Trophoblast cell (in vitro differentiated cells and primary cell): ENCODE measurements around the gene GRAPL.
A peak's percentile ranks its signal among the peaks of the same experiment; 100 is the strongest.
"Not testable (repeated sequence)": the region's sequence is repeated elsewhere in the genome, so short reads cannot be mapped to it uniquely, and the experiment has no call there.

Source experiments
- DNase-seq, 2 donors: peaks; one replicate each; pipeline ENCODE4 v3.0.0-alpha.2; 2016
- H2AFZ ChIP-seq: 2 replicates; pipeline ENCODE4 v1.6.1; 2013; ENCODE audit warnings: low read length, moderate library complexity, mild to moderate bottlenecking; ENCODE audit not compliant: insufficient read depth, poor library complexity
- H2AK5ac ChIP-seq: 2 replicates; pipeline ENCODE4 v1.6.1; 2013; ENCODE audit warnings: mild to moderate bottlenecking, low read length
- H2BK120ac ChIP-seq: 2 replicates; pipeline ENCODE4 v1.6.1; 2013; ENCODE audit warnings: low read length, mild to moderate bottlenecking, moderate library complexity; ENCODE audit not compliant: insufficient read depth, poor library complexity
- H2BK12ac ChIP-seq: 2 replicates; pipeline ENCODE4 v1.6.1; 2013; ENCODE audit warnings: mild to moderate bottlenecking, low read length, moderate library complexity
- H2BK5ac ChIP-seq: 2 replicates; pipeline ENCODE4 v1.6.1; 2013; ENCODE audit warnings: low read length, low read depth, moderate library complexity, mild to moderate bottlenecking; ENCODE audit not compliant: poor library complexity
- H3K14ac ChIP-seq: 2 replicates; pipeline ENCODE4 v1.6.1; 2013; ENCODE audit warnings: mild to moderate bottlenecking, low read length
- H3K18ac ChIP-seq: 2 replicates; pipeline ENCODE4 v1.6.1; 2013; ENCODE audit warnings: mild to moderate bottlenecking, low read length
- H3K23ac ChIP-seq: 2 replicates; pipeline ENCODE4 v1.6.1; 2013; ENCODE audit warnings: low read length
- H3K27ac ChIP-seq: 2 replicates; pipeline ENCODE4 v1.5.1; 2013; ENCODE audit warnings: low read depth, mild to moderate bottlenecking, inconsistent platforms, low read length, moderate library complexity
- H3K27me3 ChIP-seq: 2 replicates; pipeline ENCODE4 v1.6.1; 2013; ENCODE audit warnings: inconsistent platforms, mild to moderate bottlenecking, low read length, moderate library complexity; ENCODE audit not compliant: insufficient read depth
- H3K36me3 ChIP-seq, 2 experiments: 1 replicate in 1 of 2; 2 replicates in 1 of 2; pipeline ENCODE4 v1.6.1; 2013; ENCODE audit warnings: low read length in 2 of 2, mild to moderate bottlenecking in 2 of 2, moderate library complexity in 1 of 2; ENCODE audit not compliant: insufficient read depth in 2 of 2, control insufficient read depth in 1 of 2
- H3K4ac ChIP-seq: 2 replicates; pipeline ENCODE4 v1.6.1; 2013; ENCODE audit warnings: low read depth, mild to moderate bottlenecking, low read length, moderate library complexity
- H3K4me1 ChIP-seq, 2 experiments: 1 replicate in 1 of 2; 2 replicates in 1 of 2; pipeline ENCODE4 v1.6.1; 2013; ENCODE audit warnings: low read length in 2 of 2, mild to moderate bottlenecking in 2 of 2, moderate library complexity in 1 of 2; ENCODE audit not compliant: insufficient read depth in 2 of 2, control insufficient read depth in 1 of 2
- H3K4me2 ChIP-seq: 2 replicates; pipeline ENCODE4 v1.6.1; 2013; ENCODE audit warnings: inconsistent platforms, mild to moderate bottlenecking, low read length, moderate library complexity
- H3K4me3 ChIP-seq: 2 replicates; pipeline ENCODE4 v1.5.1; 2013; ENCODE audit warnings: mild to moderate bottlenecking, low read depth, low read length, inconsistent platforms
- H3K79me1 ChIP-seq: one replicate; pipeline ENCODE4 v1.6.1; 2013; ENCODE audit warnings: low read length
- H3K79me2 ChIP-seq: 2 replicates; pipeline ENCODE4 v1.6.1; 2013; ENCODE audit warnings: low read length, mild to moderate bottlenecking; ENCODE audit not compliant: control insufficient read depth, insufficient read depth, poor library complexity
- H3K9ac ChIP-seq: 2 replicates; pipeline ENCODE4 v1.6.1; 2013; ENCODE audit warnings: mild to moderate bottlenecking, low read length
- H3K9me3 ChIP-seq: 2 replicates; pipeline ENCODE4 v1.6.1; 2013; ENCODE audit warnings: low read depth, mild to moderate bottlenecking, control low read depth, inconsistent platforms, low read length; ENCODE audit not compliant: insufficient read depth
- H4K12ac ChIP-seq: 2 replicates; pipeline ENCODE4 v1.6.1; 2013; ENCODE audit warnings: low read depth, mild to moderate bottlenecking, low read length, moderate library complexity
- H4K8ac ChIP-seq: 2 replicates; pipeline ENCODE4 v1.6.1; 2013; ENCODE audit warnings: low read depth, mild to moderate bottlenecking, low read length, moderate library complexity
- H4K91ac ChIP-seq: one replicate; pipeline ENCODE4 v1.6.1; 2013; ENCODE audit warnings: low read depth, mild to moderate bottlenecking, low read length, moderate library complexity
- WGBS: extraction: QIAGEN DNeasy Blood & Tissue Kit; methylation state at CpG from one replicate; pipeline ENCODE4 v1.1.7; 2013; ENCODE audit warnings: missing lambda C conversion rate; ENCODE audit not compliant: insufficient read length, insufficient coverage; ENCODE audit errors: extremely low coverage; 5-methylcytosine and 5-hydroxymethylcytosine counted together

GRAPL gene

DNA sequence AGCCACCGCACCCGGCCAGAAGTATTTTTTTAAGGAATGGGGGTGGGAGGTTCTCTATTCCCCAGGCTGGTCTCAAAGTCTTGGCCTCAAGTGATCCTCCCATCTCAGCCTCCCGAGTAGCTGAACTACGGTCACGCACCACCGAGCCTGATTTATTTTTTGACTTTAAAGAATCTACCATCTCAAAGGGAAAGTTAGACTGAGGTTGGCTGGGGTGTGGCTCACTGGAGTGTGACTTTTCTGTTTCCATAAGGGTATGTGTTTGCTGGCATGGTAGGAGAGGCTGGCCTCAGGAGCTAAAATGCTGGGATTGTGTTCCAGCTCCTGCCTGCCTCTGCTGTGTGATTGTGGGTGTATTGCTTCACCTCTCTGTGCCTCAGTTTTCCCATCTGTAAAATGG lies 10.6 kb downstream of the GRAPL start:
- WGBS = no CpG with 5 or more reads among the region's 6 CpGs
- not testable (repeated sequence) for H2BK120ac ChIP-seq, H3K36me3 ChIP-seq, H4K12ac ChIP-seq, H2AFZ ChIP-seq, H3K27ac ChIP-seq, H3K27me3 ChIP-seq, DNase-seq, H3K79me2 ChIP-seq, H4K91ac ChIP-seq, H3K4me3 ChIP-seq, H2BK12ac ChIP-seq, H3K14ac ChIP-seq, H3K79me1 ChIP-seq, H3K4ac ChIP-seq, H3K9me3 ChIP-seq, H3K4me1 ChIP-seq, H3K4me2 ChIP-seq, H3K18ac ChIP-seq, H2AK5ac ChIP-seq, H3K9ac ChIP-seq, H4K8ac ChIP-seq, H2BK5ac ChIP-seq, H3K23ac ChIP-seq

DNA sequence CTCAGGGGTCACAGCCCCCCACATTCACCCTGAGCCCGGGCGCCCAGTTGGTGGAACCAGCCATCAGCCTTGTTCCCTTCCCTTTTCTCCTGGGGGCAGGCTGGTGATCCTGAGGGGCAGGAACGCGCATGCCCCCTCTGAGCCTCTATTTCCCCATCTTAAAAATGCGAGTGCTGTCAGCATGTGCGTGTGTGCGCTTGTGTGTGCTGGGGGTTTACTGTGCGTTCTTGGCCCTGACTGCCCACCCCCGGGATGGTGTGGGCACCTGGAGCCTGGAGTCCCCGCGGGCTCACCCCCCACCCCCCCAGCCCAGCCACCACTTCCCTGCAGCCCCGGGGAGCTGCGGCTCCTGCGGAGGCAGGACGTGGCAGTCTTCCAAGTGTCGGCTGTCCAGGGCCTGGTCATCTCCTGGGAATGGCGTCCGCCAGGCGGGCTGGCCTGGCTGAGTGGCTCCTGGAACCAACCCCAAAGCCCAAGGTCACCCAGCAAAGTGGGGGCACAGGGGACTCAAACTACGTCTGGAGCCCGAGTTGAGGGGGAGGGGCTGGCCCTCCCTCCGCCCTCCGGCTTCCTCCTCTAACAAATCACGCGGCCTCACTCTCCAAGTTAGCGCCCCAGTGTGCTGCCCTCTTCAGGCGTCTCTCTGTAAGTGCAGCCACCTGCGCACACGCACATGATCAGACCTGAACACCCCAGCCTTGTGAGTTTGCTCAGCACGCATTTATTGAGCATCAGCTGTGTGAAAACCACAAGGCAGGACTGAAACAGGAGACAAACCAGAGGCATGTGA lies 14.2 kb downstream of the GRAPL start:
- H2AFZ ChIP-seq, H3K9ac ChIP-seq, H3K4me2 ChIP-seq, H2BK12ac ChIP-seq, H3K4me3 ChIP-seq, H3K4me1 ChIP-seq, H3K79me2 ChIP-seq, H2BK120ac ChIP-seq, DNase-seq, H3K27me3 ChIP-seq, H4K12ac ChIP-seq, H2BK5ac ChIP-seq, H3K14ac ChIP-seq, H3K23ac ChIP-seq, H2AK5ac ChIP-seq, H3K4ac ChIP-seq, H3K79me1 ChIP-seq, H3K18ac ChIP-seq, H3K36me3 ChIP-seq, H3K27ac ChIP-seq, H3K9me3 ChIP-seq: not testable (repeated sequence)
- H4K8ac ChIP-seq = peak overlapping the region; percentile 70
- H4K91ac ChIP-seq = peak overlapping the region; percentile 73
- no CpG with 5 or more reads among the region's 30 CpGs for WGBS

DNA sequence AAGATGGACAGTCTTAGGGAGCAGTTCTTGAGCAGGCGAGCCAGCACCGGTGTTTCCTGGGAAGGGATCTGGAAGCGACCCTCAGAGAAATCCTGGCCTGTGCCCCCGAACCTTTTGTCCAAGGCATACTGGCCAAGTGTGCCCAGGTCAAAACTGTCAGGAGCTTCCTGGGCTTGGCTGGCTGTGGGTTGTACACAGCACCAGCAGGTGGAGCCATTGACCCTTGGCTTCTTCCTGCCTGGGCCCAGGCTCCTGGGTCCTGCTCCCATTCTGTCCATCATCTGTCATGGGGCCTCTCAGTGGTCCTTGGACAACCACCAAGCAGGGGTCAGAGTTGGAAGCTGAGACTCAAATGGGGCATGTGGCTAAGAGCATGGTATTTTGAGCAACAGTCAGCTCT lies 15.0 kb downstream of the GRAPL start:
- not testable (repeated sequence) for H3K4me2 ChIP-seq, H2BK12ac ChIP-seq, H2AFZ ChIP-seq, H3K79me1 ChIP-seq, H4K91ac ChIP-seq, H3K23ac ChIP-seq, H4K12ac ChIP-seq, H3K4me1 ChIP-seq, H3K79me2 ChIP-seq, H2BK5ac ChIP-seq, H3K4ac ChIP-seq, H2AK5ac ChIP-seq, H3K36me3 ChIP-seq, H3K27ac ChIP-seq, DNase-seq, H4K8ac ChIP-seq, H3K9ac ChIP-seq, H3K18ac ChIP-seq, H3K4me3 ChIP-seq, H3K14ac ChIP-seq, H2BK120ac ChIP-seq, H3K9me3 ChIP-seq, H3K27me3 ChIP-seq
- no CpG with 5 or more reads among the region's 4 CpGs for WGBS

DNA sequence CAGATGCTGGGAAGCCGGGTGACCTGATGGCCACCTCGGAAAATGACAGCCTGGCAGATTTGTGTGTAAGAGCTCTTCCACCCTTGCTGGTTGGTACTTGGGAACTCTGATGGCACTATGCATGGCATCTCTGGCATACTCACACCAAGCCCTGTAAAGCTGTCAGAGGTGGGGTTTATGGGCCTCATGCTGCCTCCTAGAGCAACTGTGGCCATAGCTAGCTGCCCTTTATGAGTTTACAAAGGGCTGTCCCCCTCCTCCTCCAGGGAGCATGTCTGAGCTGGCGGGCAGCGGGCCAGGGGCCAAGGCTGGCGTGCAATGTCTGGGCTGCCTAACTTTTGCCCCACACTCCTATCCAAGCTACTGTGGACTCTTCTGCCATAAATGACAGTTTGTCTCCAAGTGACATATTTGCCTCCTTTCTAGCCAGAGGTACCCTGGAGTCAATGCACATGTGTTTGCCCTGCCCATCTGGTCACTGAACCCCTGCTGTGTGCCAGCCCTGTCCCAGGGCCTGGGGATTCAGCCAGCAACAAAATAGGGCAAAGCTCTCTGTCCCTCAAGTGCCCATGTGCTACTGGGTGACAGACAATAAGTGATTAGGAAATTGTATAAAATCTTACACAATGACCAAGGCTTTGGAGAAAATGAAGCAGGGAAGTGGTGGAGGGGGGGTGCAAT lies 15.8 kb downstream of the GRAPL start:
- not testable (repeated sequence) for H3K4me3 ChIP-seq, H3K23ac ChIP-seq, H3K9ac ChIP-seq, H2AFZ ChIP-seq, H4K91ac ChIP-seq, H3K9me3 ChIP-seq, H3K27me3 ChIP-seq, H2AK5ac ChIP-seq, H2BK5ac ChIP-seq, H3K27ac ChIP-seq, H3K4me2 ChIP-seq, H4K8ac ChIP-seq, DNase-seq, H3K4me1 ChIP-seq, H3K14ac ChIP-seq, H3K18ac ChIP-seq, H3K79me1 ChIP-seq, H4K12ac ChIP-seq, H3K36me3 ChIP-seq, H3K79me2 ChIP-seq, H2BK12ac ChIP-seq, H2BK120ac ChIP-seq, H3K4ac ChIP-seq
- WGBS = no CpG with 5 or more reads among the region's 5 CpGs
